H4 (cell line): ENCODE results near the gene GET3. TPM values are rescaled to one million over a fixed set of nuclear protein-coding genes. Genes with fewer than 3 reads are reported as not detected.
A peak's percentile ranks its signal among the peaks of the same experiment; 100 is the strongest.
"Not testable (repeated sequence)": the region's sequence is repeated elsewhere in the genome, so short reads cannot be mapped to it uniquely, and the experiment has no call there.

Experiments used
- DNase-seq: peaks from one replicate; pipeline ENCODE4 v3.0.0-alpha.2; 2015; ENCODE audit warnings: low spot score
- total RNA-seq: library from RNA; depleted of rRNA; stranded (reverse); fragments of >200 nt; shearing (Covaris generic); gene quantifications from 2 replicates; pipeline ENCODE4 v1.2.3, GENCODE V29; 2014

Gene GET3
- total RNA-seq, 1 experiment from 2014 or later = 94.4 TPM

DNA sequence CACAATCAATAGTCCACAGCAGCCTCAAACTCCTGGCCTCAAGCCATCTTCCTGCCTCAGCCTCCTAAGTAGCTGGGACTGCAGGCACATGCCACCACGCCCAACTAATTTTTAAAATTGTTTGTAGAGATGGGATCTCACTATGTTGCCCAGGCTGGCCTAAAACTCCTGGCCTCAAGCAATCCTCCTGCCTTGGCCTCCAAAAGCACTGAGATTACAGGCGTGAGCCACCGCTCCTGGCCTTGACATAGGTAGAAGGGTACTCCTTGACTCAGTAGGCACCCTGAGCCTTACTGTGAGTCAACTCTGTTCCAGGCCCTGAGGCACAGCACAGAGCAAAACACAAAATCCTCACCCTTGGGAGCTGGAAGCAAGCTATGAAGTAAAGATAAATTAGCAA lies 21.4 kb upstream of the GET3 start:
- DNase-seq = no peak

DNA sequence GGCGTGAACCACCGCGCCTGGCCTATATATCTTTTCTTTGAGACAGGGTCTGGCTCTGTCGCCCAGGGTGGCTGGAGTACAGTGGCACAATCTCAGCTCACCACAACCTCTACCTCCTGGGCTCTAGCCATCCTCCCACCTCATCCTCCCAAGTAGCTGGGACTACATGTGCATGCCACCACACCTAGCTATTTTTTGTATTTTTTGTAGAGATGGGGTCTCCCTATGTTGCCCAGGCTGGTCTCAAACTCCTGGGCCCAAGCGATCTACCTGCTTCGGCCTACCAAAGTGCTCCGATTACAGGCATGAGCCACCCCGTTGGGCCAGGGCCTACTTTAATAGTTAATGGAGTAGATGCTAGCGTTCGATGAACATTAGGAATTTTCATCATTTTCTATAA lies 17.0 kb upstream of the GET3 start:
- no peak for DNase-seq

DNA sequence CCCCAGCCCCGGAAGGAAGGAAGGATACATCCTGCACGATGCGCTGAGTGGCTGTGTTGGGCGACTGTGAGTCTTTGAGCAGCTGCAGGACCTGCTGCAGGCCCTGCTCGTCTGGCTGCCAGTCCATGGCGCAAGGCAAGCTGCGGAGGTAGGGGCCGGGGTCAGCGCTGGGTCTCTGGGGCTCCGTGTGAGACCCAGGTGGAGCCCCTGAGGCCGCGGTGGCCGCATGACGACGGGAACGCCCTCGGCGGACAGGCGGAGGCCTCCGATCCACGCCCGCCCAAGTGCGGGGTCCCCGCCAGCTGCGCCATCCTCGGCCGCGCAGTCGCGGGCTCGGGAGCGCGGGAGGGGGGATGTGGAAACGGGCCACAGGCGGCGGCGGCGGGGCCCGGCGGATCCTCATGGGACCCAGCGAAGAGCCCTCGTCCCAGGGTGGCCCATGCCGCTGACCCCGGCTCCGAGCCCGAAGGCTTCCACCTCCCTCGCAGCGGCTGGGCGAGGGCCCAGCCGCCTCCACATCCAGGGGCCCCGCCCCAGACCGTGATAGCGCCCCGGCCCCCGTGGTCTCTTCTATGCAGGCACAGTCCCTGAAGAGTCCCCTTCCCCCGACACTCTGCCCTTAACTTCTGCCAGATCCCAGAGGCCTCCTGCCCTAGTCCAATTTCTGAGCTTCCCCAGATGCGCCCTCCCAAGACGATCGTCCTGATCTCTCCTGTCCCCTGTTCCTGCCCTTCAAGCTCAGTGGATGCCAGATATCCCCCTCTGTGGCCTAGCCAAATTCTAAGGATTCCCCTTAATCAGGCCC lies 16.2 kb upstream of the GET3 start:
- no peak for DNase-seq

DNA sequence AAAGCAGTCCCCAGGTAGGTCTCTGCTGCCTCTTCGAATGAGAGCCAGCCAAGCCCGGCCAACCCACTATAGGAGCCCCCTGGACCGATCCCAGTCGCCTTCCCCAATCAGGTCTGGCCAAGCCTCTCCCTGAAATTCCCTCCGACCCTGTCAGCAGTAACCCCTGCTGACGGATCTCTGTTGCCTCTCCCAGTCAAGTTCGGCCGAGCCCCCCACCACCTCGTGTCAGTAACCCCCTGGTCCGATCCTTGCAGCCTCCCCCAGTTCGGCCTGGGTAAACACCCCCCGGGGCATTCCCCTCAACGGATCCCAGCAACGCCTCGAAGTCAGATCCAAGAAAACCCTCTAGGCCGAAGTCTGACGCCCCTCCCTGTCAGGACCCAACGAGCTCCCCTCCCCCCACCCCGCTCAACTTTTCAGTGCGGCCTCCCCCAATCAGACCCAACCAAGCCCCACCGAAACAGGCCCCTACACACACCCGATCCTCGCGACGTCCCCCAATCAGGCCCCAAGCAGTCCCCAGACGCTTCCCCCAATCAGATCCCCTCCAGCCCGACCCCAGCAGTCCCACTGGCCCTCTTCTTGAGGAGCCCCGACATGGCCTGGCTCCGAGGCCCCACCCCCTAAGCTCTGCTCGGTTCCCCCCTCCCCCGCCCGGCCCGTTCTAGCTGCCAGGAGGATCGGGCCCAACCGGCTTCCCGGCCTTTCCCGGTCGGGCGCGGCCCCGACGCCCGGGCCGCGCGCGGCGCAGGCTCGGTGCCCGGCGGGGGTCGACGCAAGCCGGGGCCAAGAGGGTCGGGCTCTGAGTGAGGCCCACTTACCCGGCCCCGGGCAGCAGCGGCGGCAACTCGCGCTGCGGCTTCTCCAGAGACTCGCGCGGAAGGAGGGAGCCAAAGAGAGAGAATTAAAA lies 15.4 kb upstream of the GET3 start:
- DNase-seq = peak; percentile 28

DNA sequence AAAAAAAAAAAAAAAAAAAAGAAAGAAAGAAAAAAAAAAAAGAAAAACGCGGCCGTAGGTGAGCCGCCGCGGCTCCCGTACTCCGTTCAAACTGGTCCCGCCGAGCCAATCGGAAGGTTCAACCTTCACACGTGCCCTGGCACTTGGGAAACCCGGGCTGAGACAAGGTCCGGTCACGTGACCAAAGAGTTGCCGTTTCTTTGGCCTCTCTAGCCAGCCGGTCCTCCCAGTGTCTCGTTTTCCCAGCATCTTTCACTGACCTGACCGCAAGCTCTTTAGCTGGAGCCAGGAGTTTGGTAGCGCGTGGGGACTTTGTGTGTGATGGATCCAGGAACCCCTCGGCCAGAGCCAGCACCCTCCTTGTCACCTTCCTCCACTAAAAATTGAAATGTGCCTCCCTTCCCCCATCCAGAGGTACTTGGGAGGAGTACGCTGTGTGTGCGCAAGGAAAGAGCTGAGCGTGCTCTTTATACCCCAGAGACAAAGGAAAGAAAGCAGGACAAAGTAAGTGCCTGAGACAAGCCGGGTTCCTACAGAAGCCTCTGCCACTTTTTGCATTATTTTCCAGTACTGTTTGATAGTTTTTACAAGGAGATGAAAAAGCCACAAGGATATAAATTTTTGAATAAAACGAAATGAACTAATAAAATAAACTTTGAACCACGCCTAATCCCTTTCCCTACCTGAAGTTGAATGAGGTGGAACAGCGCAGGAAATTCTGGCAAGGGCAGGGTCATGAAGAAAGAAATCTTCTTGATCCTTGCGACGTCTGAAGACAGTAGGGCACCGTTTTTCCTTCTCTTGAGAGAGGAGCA lies 14.5 kb upstream of the GET3 start:
- peak; percentile 99 for DNase-seq

DNA sequence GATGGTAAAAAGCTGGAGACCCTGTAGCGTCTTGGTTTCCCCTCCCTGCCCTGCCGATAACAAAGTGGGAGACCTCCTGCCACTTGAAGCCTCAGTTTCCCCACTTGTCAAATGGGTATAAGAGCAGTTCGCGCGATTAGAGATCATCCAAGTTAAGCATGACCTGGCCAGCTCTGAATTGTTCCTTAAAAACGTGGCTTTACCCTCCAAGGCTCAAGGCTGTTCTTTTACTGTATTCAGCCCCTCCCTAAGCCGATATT lies 14.0 kb upstream of the GET3 start:
- no peak for DNase-seq

DNA sequence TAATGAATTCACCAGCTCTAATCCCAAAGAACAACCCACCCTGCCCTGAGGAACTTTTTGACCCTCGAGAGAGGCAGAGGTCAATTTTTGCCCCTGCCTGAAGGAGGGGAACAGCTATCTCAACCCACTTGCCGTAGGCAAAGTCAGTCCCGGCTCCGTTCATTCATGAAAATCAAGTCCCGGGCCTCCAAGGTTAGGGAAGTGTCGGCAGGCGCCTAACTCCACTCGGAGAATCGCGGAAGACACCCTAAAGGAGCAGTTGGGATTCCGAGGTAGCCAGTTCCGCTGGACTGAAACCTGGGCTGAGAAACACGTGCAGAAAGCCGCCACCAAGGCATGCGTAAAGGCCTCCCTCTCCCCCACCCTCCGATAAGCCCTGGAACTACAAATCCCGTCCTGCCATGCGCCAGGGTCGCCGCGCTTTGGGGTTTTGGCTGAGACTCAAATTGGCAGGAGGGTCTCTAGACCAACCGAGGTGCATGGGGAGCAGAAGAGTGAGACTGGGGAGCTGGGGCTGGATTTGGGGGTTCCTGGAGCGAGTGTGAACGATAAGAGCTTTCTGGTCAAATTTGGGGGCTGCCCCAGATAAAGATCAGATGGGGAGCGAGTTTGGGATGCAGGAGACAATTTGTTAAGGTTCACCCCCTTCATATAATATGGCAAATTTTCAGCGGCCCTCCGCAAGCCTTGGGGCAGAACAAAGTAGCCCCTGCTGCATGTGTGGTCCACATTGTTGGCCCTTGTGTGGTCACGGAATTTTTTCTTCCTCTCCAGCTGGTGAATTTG lies 13.5 kb upstream of the GET3 start, which contains the start of gene TNPO2:
TNPO2 (minus strand) TSS at position 292 of the 786 bp plus-strand sequence. CDS start 2,955 bp downstream, outside the sequence.
- DNase-seq = no peak

DNA sequence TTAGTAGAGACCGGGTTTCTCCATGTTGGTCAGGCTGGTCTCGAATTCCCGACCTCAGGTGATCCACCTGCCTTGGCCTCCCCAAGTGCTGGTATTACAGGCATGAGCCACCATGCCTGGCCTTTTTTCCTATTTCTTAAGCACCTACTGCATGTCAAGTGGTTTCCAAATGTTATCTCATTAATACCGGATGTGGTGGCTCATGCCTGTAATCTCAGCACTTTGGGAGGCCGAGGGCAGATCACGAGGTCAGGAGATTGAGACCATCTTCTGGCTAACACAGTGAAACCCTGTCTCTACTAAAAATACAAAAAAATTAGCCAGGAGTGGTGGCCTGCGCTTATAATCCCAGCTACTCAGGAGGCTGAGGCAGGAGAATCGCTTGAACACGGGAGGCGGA lies 11.7 kb upstream of the GET3 start:
- DNase-seq = not testable (repeated sequence)

DNA sequence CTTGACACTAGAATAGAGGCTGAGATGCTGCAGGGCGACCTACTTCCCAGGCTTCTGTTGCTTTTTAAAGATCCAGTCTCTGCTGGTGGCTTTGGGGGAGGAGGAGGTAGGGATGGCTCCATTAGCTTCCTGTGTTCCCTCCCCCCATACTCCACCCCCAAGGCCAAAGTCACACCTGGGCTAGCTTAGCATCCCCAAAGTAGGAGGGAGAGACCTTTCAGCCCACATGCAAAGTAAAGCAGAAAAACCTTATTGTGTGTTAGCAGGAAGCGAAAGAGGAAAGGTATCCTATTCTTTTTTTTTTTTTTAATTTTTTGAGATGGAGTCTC lies 10.3 kb upstream of the GET3 start:
- no peak for DNase-seq

DNA sequence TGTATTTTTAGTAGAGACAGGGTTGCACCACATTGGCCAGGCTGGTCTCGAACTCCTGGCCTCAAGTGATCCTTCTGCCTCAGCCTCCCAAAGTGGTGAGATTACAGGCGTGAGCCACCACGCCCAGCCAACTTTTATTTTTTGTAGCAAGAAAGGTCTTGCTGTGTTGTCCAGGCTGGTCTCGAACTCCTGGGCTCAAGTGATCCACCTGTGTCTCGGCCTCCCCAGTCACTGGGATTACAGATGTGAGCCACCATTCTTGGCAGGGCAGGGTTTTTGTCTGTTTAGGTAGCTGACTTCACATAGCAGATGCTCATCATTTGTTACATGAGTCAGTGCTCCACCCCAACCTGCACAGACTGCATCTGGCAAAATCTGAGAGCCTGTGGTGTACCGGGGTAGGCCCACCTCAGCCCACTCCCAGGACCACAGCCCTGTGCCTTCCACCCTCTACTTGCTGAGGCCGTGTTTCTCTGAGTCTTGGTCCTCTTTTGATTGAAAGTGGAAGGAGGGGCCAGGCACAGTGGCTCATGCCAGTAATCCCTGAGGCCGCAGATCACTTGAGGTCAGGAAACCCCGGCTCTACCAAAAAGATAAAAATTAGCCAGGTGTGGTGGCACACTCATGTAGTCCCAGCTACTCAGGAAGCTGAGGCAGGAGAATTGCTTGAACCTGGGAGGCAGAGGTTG lies 9.4 kb upstream of the GET3 start:
- DNase-seq = no peak

DNA sequence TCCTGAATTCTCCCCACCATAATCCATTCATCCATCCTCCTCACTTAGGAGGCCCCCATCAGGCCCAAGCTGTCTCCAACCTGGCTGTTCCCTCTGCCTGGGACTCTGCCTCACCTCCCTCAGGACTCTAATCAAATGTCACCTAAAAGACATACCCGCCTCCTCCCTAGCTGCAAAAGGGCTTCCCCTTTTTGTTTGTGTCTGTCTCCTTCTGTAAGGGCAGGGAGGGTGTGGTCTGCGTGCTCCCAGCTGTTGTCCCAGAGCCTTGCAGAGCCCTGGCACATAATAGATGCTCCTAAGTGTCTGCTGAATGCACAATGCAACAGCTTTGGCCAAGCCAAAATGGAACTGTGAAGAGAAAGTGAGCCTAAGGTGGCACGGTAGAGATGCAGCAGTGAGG lies 7.2 kb upstream of the GET3 start:
- no peak for DNase-seq

DNA sequence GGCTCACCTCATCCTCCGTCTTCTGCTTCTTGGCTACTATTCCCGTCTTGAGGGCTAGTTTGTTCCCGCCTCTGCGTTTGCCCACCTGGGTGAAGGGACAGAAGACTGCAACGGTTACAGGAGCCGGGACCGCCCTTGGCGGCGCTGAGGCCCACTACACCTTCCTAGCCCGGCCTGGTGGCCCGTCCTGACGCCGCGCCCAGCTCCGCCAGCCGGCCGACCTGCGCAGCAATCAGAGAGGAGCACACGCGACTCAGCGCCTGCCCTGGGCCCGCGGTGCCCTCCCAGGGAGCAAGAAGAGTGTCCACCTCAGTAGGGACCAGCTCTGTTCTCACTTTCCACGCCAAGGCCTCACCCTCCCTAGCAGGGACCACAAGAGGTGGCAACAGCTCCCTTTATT lies 6.0 kb upstream of the GET3 start:
- no peak for DNase-seq

DNA sequence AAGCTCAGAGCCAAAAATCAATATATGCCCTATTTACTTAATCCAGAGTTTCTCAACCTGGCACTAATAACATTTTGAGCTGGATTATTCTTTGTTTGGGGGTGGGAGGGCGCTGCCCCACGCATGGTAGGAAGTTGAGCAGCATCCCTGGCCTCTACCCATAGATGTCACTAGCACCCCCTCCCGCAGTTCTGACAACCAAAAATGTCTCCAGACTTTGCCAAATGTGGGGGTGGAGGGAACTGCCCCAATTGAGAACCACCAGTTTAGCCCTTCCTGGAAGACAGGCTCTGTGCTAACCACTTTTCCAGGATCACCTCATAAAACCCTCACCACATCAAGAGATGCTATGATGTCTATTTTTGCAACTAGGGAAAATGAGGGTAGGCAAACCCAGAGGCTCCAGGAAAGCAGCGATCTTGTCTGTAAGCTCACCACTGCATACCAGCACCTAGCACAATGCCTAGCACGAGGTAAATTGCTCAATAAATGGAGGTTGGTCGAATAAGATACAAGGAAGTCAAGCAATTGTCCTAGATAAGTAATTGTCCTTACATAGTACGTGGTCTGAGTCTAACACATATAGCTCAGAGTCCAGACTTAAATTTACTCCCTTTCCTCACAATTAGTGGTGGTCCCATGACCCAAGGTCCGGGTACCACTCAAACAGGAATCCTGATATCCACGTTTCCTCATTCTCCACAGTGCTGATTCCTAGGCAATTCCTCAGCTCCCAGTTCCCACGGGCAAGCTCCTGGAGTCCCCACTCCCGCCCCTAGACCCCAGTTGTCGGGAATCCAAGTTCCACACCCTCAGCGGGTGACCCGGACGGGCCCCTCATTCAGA lies 3.7 kb upstream of the GET3 start:
- DNase-seq = peak; percentile 31

DNA sequence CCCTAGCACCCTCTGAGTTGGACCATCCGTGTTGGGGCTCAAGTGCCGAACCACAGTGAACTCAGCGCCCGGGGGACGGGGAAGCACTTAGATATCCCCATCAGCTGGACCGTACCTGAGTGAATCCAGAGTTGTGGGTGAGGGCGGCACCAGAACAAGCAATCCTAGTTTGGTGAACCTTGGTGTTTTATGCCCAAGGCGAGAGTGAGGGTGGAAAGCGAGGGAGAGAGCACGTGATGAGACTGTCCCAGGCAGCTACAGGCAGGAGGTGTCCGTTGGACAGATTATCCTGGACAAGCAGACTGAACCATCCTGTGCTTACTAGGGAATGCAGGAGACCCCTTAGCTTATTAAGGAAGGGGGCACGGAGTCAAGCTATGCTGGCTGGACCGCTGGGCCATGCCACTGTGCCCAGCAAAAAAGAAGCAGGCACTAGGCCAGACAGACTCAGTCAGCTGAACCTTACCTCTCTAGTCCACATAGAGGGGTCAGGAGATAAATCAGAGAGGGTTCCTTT lies 596 bp downstream of the GET3 start:
- DNase-seq = no peak

DNA sequence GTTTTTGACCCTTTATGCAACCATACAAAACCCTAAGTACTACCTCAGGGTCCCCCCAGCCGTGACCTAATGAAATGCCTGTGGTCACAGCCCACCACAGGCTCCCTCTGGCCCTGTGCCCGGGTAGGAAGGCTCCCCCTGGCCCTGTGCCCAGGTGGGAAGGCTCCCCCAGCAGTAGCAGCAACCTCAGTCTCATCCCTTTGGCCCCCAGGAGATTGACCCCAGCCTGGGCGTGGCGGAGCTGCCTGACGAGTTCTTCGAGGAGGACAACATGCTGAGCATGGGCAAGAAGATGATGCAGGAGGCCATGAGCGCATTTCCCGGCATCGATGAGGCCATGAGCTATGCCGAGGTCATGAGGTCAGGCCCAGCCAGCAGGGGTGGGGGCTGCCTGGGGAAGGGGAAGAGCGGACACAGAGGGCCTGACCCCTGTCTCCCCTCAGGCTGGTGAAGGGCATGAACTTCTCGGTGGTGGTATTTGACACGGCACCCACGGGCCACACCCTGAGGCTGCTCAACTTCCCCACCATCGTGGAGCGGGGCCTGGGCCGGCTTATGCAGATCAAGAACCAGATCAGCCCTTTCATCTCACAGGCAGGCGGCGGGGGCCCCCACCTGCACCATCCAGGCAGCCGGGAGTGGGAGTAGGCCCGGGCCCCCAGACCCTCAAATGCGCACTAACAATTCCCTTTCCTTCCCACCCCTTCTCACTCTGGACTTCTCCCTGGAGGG lies 8.0 kb downstream of the GET3 start:
- no peak for DNase-seq

DNA sequence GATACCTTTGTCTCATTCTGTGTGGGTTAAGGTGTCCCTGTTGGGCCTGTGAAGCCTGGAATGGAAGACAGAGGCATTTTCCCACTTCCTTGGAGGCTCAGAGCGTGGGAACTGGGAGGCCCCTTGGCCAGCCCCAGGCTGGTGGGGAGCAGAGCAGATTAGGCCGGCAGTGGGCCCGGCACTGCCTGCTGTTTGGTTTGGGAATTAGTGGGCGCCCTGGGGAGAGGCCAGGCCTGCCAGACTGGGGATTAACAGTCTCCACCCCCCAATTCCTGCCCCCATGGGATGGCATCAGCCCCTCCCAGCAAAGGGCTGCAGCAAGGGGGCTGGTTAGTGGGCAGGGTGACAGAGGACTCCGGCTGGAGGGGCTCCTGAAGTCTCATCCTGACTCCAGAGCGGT lies 11.2 kb downstream of the GET3 start:
- DNase-seq = no peak

DNA sequence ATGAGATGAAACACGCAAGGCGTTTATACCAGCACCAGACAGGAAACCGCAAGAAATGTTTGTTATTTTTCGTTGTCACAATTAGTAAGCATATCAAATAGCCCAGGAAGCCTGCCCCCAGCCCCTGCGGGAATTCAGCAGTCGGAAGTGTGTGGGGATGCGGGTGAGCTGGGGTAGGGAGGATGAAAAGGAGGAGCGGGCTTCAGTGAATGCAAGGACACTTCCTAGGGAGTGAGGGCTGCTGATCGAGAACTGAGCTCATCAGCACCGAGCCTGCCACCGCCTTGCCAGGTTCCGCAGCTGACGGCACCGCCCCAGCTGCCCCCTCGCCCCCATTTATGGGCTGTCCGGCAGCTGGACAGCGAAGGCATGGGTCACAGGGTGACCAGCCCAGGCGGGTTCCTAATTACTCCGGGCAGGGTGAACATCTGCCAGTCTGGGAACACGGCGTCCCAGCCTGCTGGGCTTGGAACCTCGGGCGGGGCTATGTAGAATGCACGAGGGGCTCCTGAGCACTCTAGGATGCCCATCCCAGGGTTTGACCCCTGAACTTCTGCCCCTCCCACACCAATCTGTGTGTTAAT lies 12.7 kb downstream of the GET3 start:
- DNase-seq = peak; percentile 51

DNA sequence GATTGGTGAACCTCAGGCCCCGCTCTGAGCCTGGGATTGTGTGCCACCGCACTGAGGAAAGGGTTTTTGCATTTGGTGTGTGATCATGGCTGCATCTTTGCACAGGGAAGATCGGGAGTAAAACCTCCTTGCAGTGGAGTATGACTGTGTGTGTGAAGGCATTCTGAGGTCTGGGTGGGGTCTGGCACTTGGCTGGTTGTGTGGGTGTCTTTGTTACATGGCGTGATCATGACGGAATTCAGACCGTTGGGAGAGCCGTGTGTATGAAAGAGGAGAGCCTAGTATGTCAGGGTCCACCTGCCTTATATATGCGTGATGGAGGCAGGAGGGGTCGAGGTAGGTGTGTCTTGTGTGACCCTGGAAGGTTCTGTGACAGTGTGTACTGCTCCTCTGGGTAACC lies 13.6 kb downstream of the GET3 start:
- no peak for DNase-seq

DNA sequence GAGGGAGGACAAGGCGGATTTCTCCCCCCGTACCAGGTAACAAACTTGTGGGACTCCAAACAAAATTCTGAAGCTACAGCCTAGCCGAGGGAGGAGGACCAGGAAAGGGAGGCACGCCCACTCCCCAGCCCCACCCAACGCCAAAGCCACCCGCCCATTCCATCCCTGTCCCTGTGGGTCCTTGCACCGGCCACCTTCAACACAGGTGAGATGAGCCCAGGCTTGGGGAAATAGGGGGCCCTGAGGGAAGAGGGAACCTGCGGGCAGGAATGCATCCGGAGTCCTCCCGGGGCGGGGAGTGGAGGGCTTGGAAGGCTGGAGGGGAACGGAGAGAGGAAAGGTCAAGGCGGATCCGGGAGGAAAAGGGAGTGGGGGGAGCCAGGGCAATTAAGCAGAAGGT lies 14.3 kb downstream of the GET3 start, which contains the start of gene BEST2:
BEST2 (plus strand) TSS at position 157 of the 400 bp plus-strand sequence. CDS start 802 bp downstream, outside the sequence.
- no peak for DNase-seq
